Limb (tissue), 2 donors: ENCODE results near the gene AGFG2.

Experiments used
- DNase-seq, 2 donors: peaks; one replicate each; pipeline ENCODE4 v3.0.0-alpha.2; 2016; ENCODE audit errors: extremely low spot score in 2 of 2

AGFG2 gene

DNA sequence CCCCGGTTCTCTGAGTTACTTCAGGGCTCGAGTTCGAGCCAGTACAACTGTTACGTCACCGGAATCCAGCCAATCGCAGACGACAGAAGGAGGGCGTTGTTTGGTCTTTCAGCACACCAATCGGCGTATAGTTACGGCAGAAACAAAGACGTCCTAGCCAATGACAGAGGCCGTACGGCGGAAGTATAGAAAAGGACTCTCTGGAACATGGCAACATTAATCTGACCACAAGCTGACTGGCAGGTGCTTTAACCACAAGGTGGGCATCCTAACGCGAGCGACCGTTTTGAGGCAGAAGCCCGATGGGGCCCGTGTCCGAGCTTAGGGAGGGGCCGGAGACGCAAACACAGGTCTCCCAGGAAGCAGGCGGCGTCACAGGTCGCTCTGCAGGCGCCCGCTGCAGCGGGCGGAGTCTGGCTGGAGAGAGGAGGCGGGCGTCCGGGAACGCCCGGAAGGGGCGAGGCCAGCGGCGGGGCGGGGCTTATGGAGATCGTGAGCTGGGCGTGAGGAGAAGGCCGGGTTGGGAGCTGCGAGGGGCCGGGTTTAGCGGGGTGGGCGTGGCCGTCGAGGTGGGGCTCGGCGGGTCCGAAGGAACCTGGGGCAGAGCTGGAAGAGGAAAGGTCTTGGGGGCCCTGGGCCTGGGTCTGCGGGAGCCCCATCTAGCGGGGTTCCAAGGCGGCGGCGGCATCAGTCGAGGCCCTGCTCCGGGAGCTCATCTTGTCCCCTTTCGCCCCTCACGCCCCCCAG is 73.2 kb downstream of the AGFG2 start, which contains the start of gene MOSPD3:
MOSPD3 (plus strand) TSS at position 558 of the 747 bp plus-strand sequence. CDS start 252 bp downstream, outside the sequence.
- peak; percentile 99 for DNase-seq

DNA sequence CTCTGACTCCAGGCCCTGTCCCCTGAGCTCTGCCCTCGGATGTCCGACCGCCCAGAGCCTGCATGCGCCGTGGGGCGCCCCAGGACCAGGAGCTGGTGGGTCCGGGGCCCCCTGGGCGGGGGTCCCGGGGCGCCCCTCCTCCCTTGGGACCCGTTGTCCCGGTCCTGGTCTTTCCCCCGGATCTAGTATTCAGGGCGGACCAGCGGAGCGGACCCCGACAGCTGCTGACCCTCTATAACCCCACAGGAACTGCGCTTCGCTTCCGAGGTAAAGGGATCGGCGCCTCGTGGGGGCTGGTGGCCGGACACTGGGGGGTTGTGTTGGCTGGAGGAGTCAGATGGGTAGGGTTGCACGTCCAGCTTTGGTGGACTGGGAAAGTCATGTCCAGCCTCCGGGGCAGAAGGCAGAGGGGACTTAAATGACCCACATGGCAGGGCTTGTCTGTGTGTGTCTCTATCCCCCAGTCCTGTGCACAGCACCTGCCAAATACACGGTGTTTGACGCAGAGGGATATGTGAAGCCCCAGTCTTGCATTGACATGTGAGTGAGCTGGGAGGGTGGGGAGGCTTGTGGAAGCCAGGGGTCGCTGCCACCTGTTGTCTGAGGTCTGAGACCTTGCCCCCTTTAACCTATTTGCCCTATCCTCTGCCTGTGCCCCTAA is 73.9 kb downstream of the AGFG2 start:
- no peak for DNase-seq

DNA sequence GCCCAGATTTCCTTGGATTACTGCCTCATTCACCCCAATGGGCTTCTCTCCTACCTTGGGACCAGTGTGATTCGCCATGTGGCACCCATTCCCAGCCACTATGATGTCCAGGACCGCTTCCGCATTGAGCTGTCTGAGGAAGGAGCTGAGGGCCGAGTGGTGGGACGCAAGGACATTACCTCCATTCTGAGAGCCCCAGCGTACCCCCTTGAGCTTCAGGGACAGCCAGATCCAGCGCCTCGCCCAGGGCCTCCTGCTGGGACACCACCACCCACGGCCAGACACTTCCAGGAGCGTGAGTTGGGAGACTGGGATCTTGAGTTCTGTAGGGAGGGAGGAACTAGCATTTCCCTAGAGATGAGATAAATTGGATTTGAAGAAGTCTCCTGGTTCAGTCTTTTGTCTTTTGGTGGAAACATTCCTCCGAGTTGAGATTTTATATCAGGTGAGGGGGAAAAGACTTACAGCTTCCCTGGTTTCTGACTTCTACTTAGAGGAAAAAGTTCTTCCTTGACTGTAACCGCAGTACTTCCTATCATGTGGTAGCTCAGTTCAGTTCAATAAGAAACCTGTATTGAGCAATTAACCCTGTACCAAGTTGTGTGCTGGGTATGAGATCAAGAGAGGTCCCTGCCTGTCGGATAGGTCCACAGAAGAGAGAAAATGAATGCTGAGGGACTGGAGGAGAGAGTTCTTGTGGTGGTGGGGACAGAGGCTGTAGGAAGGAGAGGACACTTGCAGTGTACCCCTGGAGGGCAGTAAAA is 74.6 kb downstream of the AGFG2 start:
- DNase-seq, result no peak

DNA sequence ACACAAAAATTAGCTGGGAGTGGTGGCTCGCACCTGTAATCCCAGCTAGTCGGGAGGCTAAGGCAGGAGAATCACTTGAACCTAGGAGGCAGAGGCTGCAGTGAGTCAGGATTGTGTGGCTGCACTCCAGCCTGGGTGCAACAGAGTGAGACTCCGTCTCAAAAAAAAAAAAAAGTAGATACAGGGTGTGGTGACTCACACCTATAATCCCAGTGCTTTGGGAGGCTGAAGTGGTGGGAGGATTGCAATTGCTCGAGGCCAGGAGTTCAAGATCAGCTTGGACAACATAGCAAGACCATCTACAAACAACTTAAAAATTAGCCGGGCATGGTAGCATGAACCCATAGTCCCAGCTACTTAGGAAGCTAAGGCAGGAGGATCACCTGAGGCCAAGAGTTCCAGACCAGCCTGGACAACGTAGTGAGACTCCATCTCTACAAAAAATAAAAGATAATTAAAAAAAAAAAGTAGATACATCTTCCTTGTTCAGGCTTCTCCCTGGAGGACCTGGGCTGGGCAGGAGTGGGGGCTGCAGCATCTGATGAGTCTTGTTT is 75.4 kb downstream of the AGFG2 start:
- no peak for DNase-seq
